ENCODE data around the gene NOL4L. TPM values are rescaled to one million over a fixed set of nuclear protein-coding genes. Genes with fewer than 3 reads are reported as not detected.

The NOL4L gene
- total RNA-seq, 1 donor from 2014 or later: 11.9 TPM

DNA sequence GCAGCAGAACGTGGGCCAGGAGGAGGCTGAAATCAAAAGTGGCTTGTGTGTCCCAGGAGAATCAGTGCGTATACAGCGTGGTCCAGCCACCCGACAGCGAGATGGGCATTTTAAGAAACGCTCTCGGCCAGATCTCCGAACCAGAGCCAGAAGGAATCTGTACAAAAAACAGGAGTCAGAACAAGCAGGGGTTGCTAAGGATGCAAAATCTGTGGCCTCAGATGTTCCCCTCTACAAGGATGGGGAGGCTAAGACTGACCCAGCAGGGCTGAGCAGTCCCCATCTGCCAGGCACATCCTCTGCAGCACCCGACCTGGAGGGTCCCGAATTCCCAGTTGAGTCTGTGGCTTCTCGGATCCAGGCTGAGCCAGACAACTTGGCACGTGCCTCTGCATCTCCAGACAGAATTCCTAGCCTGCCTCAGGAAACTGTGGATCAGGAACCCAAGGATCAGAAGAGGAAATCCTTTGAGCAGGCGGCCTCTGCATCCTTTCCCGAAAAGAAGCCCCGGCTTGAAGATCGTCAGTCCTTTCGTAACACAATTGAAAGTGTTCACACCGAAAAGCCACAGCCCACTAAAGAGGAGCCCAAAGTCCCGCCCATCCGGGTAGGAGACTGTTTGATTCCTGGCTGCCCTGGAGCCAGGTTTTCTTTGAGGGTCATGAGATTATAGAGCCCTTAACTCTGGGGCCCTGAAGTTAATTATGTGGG lies 151.7 kb downstream of the NOL4L start:
- H3K36me3 Mint-ChIP-seq: peaks cover 50% of the 10 kb centered on the region
- no peak overlapping the region for H3K4me3 Mint-ChIP-seq
- H3K27me3 ChIP-seq: no peaks in the 10 kb centered on the region
- no peak overlapping the region for H3K4me3 ChIP-seq
- peaks cover 3% of the 10 kb centered on the region for H3K27me3 Mint-ChIP-seq (ENCODE audit: insufficient read depth, low read depth)
- no peaks in the 10 kb centered on the region for H3K4me1 Mint-ChIP-seq
- peaks cover 6% of the 10 kb centered on the region for H3K36me3 ChIP-seq
- TF ChIP-seq EZH2phosphoT487 (IDR thresholded peaks at IDR 0.05): no peak
- TF ChIP-seq EZH2 (IDR thresholded peaks at IDR 0.05): no peak
- TF ChIP-seq, protein P1, sequence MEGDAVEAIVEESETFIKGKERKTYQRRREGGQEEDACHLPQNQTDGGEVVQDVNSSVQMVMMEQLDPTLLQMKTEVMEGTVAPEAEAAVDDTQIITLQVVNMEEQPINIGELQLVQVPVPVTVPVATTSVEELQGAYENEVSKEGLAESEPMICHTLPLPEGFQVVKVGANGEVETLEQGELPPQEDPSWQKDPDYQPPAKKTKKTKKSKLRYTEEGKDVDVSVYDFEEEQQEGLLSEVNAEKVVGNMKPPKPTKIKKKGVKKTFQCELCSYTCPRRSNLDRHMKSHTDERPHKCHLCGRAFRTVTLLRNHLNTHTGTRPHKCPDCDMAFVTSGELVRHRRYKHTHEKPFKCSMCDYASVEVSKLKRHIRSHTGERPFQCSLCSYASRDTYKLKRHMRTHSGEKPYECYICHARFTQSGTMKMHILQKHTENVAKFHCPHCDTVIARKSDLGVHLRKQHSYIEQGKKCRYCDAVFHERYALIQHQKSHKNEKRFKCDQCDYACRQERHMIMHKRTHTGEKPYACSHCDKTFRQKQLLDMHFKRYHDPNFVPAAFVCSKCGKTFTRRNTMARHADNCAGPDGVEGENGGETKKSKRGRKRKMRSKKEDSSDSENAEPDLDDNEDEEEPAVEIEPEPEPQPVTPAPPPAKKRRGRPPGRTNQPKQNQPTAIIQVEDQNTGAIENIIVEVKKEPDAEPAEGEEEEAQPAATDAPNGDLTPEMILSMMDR (IDR thresholded peaks at IDR 0.05): no peak
- H3K9me3 Mint-ChIP-seq: no peaks in the 10 kb centered on the region
- no peaks in the 10 kb centered on the region for H3F3A ChIP-seq (ENCODE audit: low read depth)
- no peak for DNase-seq (ENCODE audit: low spot score)
- no peaks in the 10 kb centered on the region for H3K9me3 ChIP-seq (ENCODE audit: low read depth)
- no peaks in the 10 kb centered on the region for H3K79me2 ChIP-seq (ENCODE audit: low read depth)
- H3K27ac Mint-ChIP-seq: no peak overlapping the region
- no peak overlapping the region for H3K4me2 ChIP-seq
- no peak overlapping the region for H3K27ac ChIP-seq
- no peaks in the 10 kb centered on the region for H3K4me1 ChIP-seq
- no peak overlapping the region for H3K9ac ChIP-seq
- no peak overlapping the region for H2AFZ ChIP-seq (replicated peaks)
- peaks cover 13% of the 10 kb centered on the region for H4K20me1 ChIP-seq (ENCODE audit: low read depth)

DNA sequence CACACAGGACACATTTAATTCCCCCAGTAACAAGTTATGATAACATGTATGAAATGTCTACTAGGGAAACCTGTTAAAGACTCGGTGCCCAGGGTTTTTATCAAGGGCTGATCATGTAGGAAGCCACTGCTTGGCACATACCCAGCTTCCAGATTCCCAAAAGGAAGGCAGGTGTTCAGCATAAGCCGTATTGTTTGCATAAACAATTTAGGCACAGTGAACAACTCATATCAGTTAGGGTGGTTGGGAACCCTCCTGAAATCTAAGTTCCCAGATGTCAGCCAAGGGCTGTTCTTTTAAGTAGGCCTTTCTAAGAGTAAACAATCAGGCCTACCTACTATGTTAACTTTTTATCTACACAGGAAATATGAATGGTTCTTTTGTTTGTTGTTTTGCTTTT lies 152.9 kb downstream of the NOL4L start:
- Histone ChIP-seq H3K4me2 (no peak overlapping the region), H3K79me2 (ENCODE audit: low read depth) (no peaks in the 10 kb centered on the region), H3K4me3 (no peak overlapping the region), H3K27me3 (no peaks in the 10 kb centered on the region), H3K27ac (no peak overlapping the region), H3K9me3 (ENCODE audit: low read depth) (no peaks in the 10 kb centered on the region), H4K20me1 (ENCODE audit: low read depth) (peaks cover 12% of the 10 kb centered on the region), H2AFZ (replicated peaks) (no peak overlapping the region), H3K4me1 (no peaks in the 10 kb centered on the region), H3K9ac (no peak overlapping the region), H3K36me3 (peaks cover 6% of the 10 kb centered on the region), H3F3A (ENCODE audit: low read depth) (no peaks in the 10 kb centered on the region)
- Mint-ChIP-seq H3K4me1 (no peaks in the 10 kb centered on the region), H3K9me3 (no peaks in the 10 kb centered on the region), H3K27ac (no peak overlapping the region), H3K27me3 (ENCODE audit: insufficient read depth, low read depth) (no peaks in the 10 kb centered on the region), H3K36me3 (peaks cover 51% of the 10 kb centered on the region), H3K4me3 (no peak overlapping the region)
- no peak for TF ChIP-seq EZH2 (IDR thresholded peaks at IDR 0.05)
- TF ChIP-seq EZH2phosphoT487 (IDR thresholded peaks at IDR 0.05): no peak
- TF ChIP-seq, protein P1 (IDR thresholded peaks at IDR 0.05): no peak
- no peak for DNase-seq (ENCODE audit: low spot score)

DNA sequence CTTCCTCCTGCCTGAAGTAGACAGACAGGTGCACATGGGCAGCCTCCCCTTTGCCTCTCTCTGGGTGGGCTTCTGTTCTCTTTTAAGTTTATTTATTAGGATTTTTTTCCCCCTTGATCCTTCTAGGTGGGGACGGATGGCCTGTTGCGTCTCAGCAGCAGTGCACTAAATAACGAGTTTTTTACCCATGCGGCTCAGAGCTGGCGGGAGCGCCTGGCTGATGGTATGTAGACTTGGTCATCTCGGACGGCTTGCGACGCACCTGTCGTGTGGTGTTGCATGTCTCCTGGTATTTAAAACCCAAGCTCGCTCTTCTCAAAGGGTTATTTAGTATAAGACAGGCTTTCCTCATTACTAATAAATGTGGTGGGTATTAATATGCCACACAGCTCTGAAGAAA lies 153.7 kb downstream of the NOL4L start:
- no peak for DNase-seq (ENCODE audit: low spot score)
- Histone ChIP-seq H3K9ac (no peak overlapping the region), H3K4me3 (no peak overlapping the region), H3K4me1 (no peaks in the 10 kb centered on the region), H3K79me2 (ENCODE audit: low read depth) (no peaks in the 10 kb centered on the region), H3K4me2 (no peak overlapping the region), H3K9me3 (ENCODE audit: low read depth) (no peaks in the 10 kb centered on the region), H3K27ac (no peak overlapping the region), H2AFZ (replicated peaks) (no peak overlapping the region), H3F3A (ENCODE audit: low read depth) (no peaks in the 10 kb centered on the region), H3K36me3 (peaks cover 6% of the 10 kb centered on the region), H3K27me3 (no peaks in the 10 kb centered on the region), H4K20me1 (ENCODE audit: low read depth) (peaks cover 9% of the 10 kb centered on the region)
- H3K4me1 Mint-ChIP-seq: no peaks in the 10 kb centered on the region
- no peak overlapping the region for H3K4me3 Mint-ChIP-seq
- H3K27ac Mint-ChIP-seq: no peak overlapping the region
- H3K9me3 Mint-ChIP-seq: no peaks in the 10 kb centered on the region
- TF ChIP-seq EZH2 (IDR thresholded peaks at IDR 0.05) (no peak), EZH2phosphoT487 (IDR thresholded peaks at IDR 0.05) (no peak)
- TF ChIP-seq, protein P1 (IDR thresholded peaks at IDR 0.05): no peak
- H3K27me3 Mint-ChIP-seq (ENCODE audit: insufficient read depth, low read depth): no peaks in the 10 kb centered on the region
- H3K36me3 Mint-ChIP-seq: peaks cover 45% of the 10 kb centered on the region

Data from neural progenitor cell (in vitro differentiated cells).